ENCODE measurements around the gene SRSF4. TPM values are rescaled to one million over a fixed set of nuclear protein-coding genes. Genes with fewer than 3 reads are reported as not detected.

The SRSF4 gene
- total and polyA plus RNA-seq, 2 donors (not counting 1 experiment from before 2014, with no cell fraction given): 51.4 to 61.9 TPM

DNA sequence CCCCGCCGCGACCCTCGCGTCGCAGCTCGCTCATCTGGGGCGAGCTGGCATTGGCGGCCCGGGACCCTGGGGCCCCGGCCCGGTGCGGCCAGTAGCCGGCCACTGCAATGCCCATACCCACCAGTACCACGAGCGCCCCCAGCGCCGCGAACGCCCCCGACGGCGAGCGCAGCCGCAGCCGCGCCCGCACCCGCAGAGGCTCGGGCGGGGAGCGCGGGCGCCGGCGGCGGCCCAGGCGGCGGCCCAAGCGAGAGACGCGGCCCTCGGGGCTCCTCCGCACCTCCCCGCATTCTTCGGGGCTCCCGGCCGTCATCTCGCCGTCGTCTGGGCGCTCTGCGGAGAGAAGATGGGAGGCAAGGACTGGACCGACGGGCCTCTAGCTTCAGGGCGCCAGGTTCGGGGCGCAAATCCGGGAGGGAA, 60.2 kb downstream of the SRSF4 start:
- no peaks in the 10 kb centered on the region for H3K27me3 ChIP-seq (ENCODE audit: control insufficient read depth, insufficient read depth, low read length)
- peak overlapping the region; percentile 16 to 77 (median 64) for H3K4me3 ChIP-seq (replicated peaks in 1 of 4; ENCODE audit: control extremely low read depth in 1 of 4, insufficient read depth in 1 of 4, low read depth in 3 of 4, low read length in 4 of 4)
- peak overlapping the region; percentile 79 for H3K27ac ChIP-seq (ENCODE audit: insufficient read depth, low read length)
- peak overlapping the region; percentile 90 for H3K9ac ChIP-seq (ENCODE audit: insufficient read depth, low read length)
- peak overlapping the region; percentile 83 for H3K4me2 ChIP-seq (ENCODE audit: extremely low read depth, insufficient read depth, low read length)
- H3K79me2 ChIP-seq (ENCODE audit: control insufficient read depth, insufficient read depth, low read length): peaks cover 24% of the 10 kb centered on the region
- DNase-seq (ENCODE audit: low read depth in 2 of 2): no peak
- H3K4me1 ChIP-seq (ENCODE audit: control insufficient read depth, extremely low read depth, insufficient read depth, low read length): peaks cover 9% of the 10 kb centered on the region
- TF ChIP-seq, protein P1, sequence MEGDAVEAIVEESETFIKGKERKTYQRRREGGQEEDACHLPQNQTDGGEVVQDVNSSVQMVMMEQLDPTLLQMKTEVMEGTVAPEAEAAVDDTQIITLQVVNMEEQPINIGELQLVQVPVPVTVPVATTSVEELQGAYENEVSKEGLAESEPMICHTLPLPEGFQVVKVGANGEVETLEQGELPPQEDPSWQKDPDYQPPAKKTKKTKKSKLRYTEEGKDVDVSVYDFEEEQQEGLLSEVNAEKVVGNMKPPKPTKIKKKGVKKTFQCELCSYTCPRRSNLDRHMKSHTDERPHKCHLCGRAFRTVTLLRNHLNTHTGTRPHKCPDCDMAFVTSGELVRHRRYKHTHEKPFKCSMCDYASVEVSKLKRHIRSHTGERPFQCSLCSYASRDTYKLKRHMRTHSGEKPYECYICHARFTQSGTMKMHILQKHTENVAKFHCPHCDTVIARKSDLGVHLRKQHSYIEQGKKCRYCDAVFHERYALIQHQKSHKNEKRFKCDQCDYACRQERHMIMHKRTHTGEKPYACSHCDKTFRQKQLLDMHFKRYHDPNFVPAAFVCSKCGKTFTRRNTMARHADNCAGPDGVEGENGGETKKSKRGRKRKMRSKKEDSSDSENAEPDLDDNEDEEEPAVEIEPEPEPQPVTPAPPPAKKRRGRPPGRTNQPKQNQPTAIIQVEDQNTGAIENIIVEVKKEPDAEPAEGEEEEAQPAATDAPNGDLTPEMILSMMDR (conservative IDR thresholded peaks at IDR 0.05 in 1 of 2, IDR thresholded peaks at IDR 0.05 in 1 of 2; ENCODE audit: low read depth in 1 of 2, low read length in 2 of 2): no peak
- TF ChIP-seq EZH2 (IDR thresholded peaks at IDR 0.05; ENCODE audit: low read length, missing control alignments): no peak
- no peaks in the 10 kb centered on the region for H3K9me3 ChIP-seq (ENCODE audit: control insufficient read depth, insufficient read depth, low read depth, low read length)
- H2AFZ ChIP-seq (ENCODE audit: low read length): no peak overlapping the region
- H3K36me3 ChIP-seq (ENCODE audit: control insufficient read depth, insufficient read depth, low read length): peaks cover 7% of the 10 kb centered on the region
- H4K20me1 ChIP-seq (ENCODE audit: control insufficient read depth, extremely low read depth, insufficient read depth, low read length): no peaks in the 10 kb centered on the region

DNA sequence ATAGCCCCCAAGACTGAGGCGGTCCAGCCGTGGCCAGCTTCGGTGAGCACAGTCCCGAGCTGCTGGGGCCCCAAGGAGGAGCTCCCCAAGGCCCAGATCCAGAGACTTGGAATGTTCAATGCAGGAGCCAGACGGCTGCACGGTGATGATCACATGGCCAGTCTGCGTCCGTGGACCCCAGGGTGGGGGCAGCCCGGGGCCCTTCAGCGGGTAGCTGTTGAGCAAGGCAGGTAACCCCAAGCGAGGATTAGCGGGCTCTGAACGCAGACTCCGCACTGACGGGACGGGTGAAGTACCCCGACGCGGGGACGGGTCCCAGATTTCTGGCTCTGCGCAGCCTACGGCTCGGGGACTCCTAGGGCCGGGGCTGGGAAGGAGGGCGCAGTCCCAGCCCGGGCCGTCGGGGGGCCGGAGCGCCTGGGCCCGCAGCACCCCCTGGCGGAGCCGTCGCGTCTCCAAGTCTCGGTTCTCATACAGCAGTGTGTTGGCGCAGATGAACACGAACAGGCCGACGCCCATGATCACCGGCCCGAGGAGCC, 60.7 kb downstream of the SRSF4 start:
- Histone ChIP-seq H2AFZ (ENCODE audit: low read length) (no peak overlapping the region), H3K36me3 (ENCODE audit: control insufficient read depth, insufficient read depth, low read length) (peaks cover 7% of the 10 kb centered on the region), H3K9ac (ENCODE audit: insufficient read depth, low read length) (peak overlapping the region; percentile 39), H3K4me2 (ENCODE audit: extremely low read depth, insufficient read depth, low read length) (no peak overlapping the region), H3K9me3 (ENCODE audit: control insufficient read depth, insufficient read depth, low read depth, low read length) (no peaks in the 10 kb centered on the region), H3K4me1 (ENCODE audit: control insufficient read depth, extremely low read depth, insufficient read depth, low read length) (peaks cover 9% of the 10 kb centered on the region), H3K27ac (ENCODE audit: insufficient read depth, low read length) (no peak overlapping the region), H3K27me3 (ENCODE audit: control insufficient read depth, insufficient read depth, low read length) (no peaks in the 10 kb centered on the region), H3K79me2 (ENCODE audit: control insufficient read depth, insufficient read depth, low read length) (peaks cover 24% of the 10 kb centered on the region), H3K4me3 (replicated peaks in 1 of 4; ENCODE audit: control extremely low read depth in 1 of 4, insufficient read depth in 1 of 4, low read depth in 3 of 4, low read length in 4 of 4) (peak overlapping the region in 1 of 4 experiments; percentile 20), H4K20me1 (ENCODE audit: control insufficient read depth, extremely low read depth, insufficient read depth, low read length) (no peaks in the 10 kb centered on the region)
- DNase-seq (ENCODE audit: low read depth in 2 of 2): peak; percentile 38 to 52
- TF ChIP-seq EZH2 (IDR thresholded peaks at IDR 0.05; ENCODE audit: low read length, missing control alignments): no peak
- TF ChIP-seq, protein P1 (conservative IDR thresholded peaks at IDR 0.05 in 1 of 2, IDR thresholded peaks at IDR 0.05 in 1 of 2; ENCODE audit: low read depth in 1 of 2, low read length in 2 of 2): peak; percentile 31 to 48

DNA sequence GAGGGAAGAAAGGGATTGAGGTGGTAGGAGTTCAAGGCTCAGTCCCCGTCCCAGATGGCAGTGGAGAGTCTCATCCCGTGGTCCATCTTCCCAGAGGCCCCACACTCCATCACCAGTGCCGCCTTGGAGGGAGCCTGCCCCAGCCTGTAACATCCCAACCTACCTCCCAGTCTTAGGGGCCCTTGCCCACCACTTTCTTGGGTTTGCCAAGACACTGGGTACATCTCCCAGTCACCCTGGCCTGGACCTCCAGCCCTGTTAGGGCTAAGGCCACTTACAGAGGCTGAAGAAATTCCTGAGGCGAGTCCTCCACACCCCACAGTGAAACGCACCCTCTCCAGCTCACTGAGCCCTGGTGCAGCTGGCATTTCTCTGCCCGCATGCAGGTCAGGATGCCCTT, 61.3 kb downstream of the SRSF4 start:
- DNase-seq (ENCODE audit: low read depth in 2 of 2): no peak
- no peaks in the 10 kb centered on the region for H4K20me1 ChIP-seq (ENCODE audit: control insufficient read depth, extremely low read depth, insufficient read depth, low read length)
- H3K9ac ChIP-seq (ENCODE audit: insufficient read depth, low read length): no peak overlapping the region
- peaks cover 24% of the 10 kb centered on the region for H3K79me2 ChIP-seq (ENCODE audit: control insufficient read depth, insufficient read depth, low read length)
- H3K27ac ChIP-seq (ENCODE audit: insufficient read depth, low read length): no peak overlapping the region
- no peak overlapping the region for H3K4me3 ChIP-seq (replicated peaks in 1 of 4; ENCODE audit: control extremely low read depth in 1 of 4, insufficient read depth in 1 of 4, low read depth in 3 of 4, low read length in 4 of 4)
- H3K9me3 ChIP-seq (ENCODE audit: control insufficient read depth, insufficient read depth, low read depth, low read length): no peaks in the 10 kb centered on the region
- peak overlapping the region; percentile 33 for H3K4me2 ChIP-seq (ENCODE audit: extremely low read depth, insufficient read depth, low read length)
- H3K36me3 ChIP-seq (ENCODE audit: control insufficient read depth, insufficient read depth, low read length): peaks cover 7% of the 10 kb centered on the region
- TF ChIP-seq, protein P1 (conservative IDR thresholded peaks at IDR 0.05 in 1 of 2, IDR thresholded peaks at IDR 0.05 in 1 of 2; ENCODE audit: low read depth in 1 of 2, low read length in 2 of 2): no peak
- TF ChIP-seq EZH2 (IDR thresholded peaks at IDR 0.05; ENCODE audit: low read length, missing control alignments): no peak
- H3K4me1 ChIP-seq (ENCODE audit: control insufficient read depth, extremely low read depth, insufficient read depth, low read length): peaks cover 9% of the 10 kb centered on the region
- H2AFZ ChIP-seq (ENCODE audit: low read length): no peak overlapping the region
- H3K27me3 ChIP-seq (ENCODE audit: control insufficient read depth, insufficient read depth, low read length): no peaks in the 10 kb centered on the region

All from fibroblast of lung (primary cell).